NCI-H82 (cell line): Measurements from ENCODE around the gene SNX13.
A peak's percentile ranks its signal among the peaks of the same experiment; 100 is the strongest.
"Not testable (repeated sequence)": the region's sequence is repeated elsewhere in the genome, so short reads cannot be mapped to it uniquely, and the experiment has no call there.

Experiments
- DNase-seq: peaks from one replicate; lab custom pipeline; 2025; lab: John Stamatoyannopoulos, UW

The SNX13 gene

GRCh38 chr7:17913250-17913649, 27.0 kb downstream of the SNX13 start:
- peak; percentile 32 for DNase-seq

GRCh38 chr7:17912536-17913235, 27.6 kb downstream of the SNX13 start:
- no peak for DNase-seq

GRCh38 chr7:17912050-17912449, 28.2 kb downstream of the SNX13 start:
- no peak for DNase-seq

GRCh38 chr7:17910377-17910776, 29.9 kb downstream of the SNX13 start:
- DNase-seq: no peak

GRCh38 chr7:17909310-17909709, 31.0 kb downstream of the SNX13 start:
- DNase-seq: not testable (repeated sequence)

- DNase-seq: no peak
Observed at GRCh38 chr7:17907014-17907413, 33.3 kb downstream of the SNX13 start.

- no peak for DNase-seq
Observed at GRCh38 chr7:17903337-17903736, 37.0 kb downstream of the SNX13 start.

GRCh38 chr7:17902599-17902998, 37.7 kb downstream of the SNX13 start:
- DNase-seq: no peak

GRCh38 chr7:17900464-17900863, 39.8 kb downstream of the SNX13 start:
- DNase-seq: no peak

- no peak for DNase-seq
Observed at GRCh38 chr7:17898111-17898510, 42.2 kb downstream of the SNX13 start.

- no peak for DNase-seq
Observed at GRCh38 chr7:17887286-17887685, 53.0 kb downstream of the SNX13 start.

GRCh38 chr7:17882685-17883084, 57.6 kb downstream of the SNX13 start:
- no peak for DNase-seq

- DNase-seq: no peak
Observed at GRCh38 chr7:17879075-17879661, 61.1 kb downstream of the SNX13 start.

- no peak for DNase-seq
Observed at GRCh38 chr7:17878627-17879026, 61.7 kb downstream of the SNX13 start.

- DNase-seq: no peak
Observed at GRCh38 chr7:17871815-17872533, 68.3 kb downstream of the SNX13 start.

GRCh38 chr7:17870406-17870805, 69.9 kb downstream of the SNX13 start:
- no peak for DNase-seq

GRCh38 chr7:17863809-17864143, 76.5 kb downstream of the SNX13 start:
- no peak for DNase-seq

- no peak for DNase-seq
Observed at GRCh38 chr7:17863095-17863808, 77.0 kb downstream of the SNX13 start.

GRCh38 chr7:17856251-17856650, 84.0 kb downstream of the SNX13 start:
- no peak for DNase-seq

GRCh38 chr7:17855202-17855601, 85.1 kb downstream of the SNX13 start:
- no peak for DNase-seq

GRCh38 chr7:17854261-17855047, 85.8 kb downstream of the SNX13 start:
- DNase-seq: no peak

- no peak for DNase-seq
Observed at GRCh38 chr7:17852361-17852760, 87.9 kb downstream of the SNX13 start.
